NT2/D1 (cell line): Measurements from ENCODE around the gene PAFAH1B1.
"Not testable (repeated sequence)": the region's sequence is repeated elsewhere in the genome, so short reads cannot be mapped to it uniquely, and the experiment has no call there.

Source experiments
- YY1 ChIP-seq: IDR thresholded peaks from 2 replicates; pipeline ENCODE4 v1.6.1; 2011; ENCODE audit not compliant: insufficient read length, insufficient read depth
- ZNF274 ChIP-seq: IDR thresholded peaks from 2 replicates; pipeline ENCODE4 v1.6.1; 2011; ENCODE audit warnings: mild to moderate bottlenecking, low read depth, low read length

DNA sequence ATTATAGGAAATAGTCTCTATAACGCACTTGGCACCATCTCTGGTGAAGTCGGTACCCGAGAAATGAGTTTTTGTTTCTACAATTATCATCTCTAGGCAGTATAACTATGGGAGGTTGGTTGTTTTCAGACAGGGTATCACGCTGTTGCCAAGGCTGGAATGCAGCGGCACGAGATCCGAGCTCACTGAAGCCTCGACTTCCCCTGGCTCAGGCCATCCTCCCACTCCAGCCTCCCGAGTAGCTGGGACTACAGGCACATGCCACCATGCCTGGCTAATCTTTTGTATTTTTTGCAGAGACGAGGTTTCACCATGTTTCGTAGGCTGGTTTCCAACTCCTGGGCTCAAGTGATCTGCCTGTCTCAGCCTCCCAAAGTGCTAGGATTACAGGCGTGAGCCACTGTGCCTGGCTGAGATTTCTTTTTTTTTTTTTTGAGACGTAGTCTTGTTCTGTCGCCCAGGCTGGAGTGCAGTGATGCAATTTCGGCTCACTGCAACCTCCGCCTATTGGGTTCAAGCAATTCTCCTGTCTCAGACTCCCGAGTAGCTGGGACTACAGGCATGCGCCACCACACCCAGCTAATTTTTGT is 105.9 kb downstream of the PAFAH1B1 start:
- not testable (repeated sequence) for TF ChIP-seq ZNF274, YY1
